Panc1 (cell line): Measurements from ENCODE around the gene PIGU.

Experiments
- CTCF ChIP-seq: fragments of 450-650 bp; IDR thresholded peaks from 2 replicates; pipeline ENCODE4 v1.5.1; 2017; ENCODE audit warnings: mild to moderate bottlenecking
- POLR2AphosphoS5 ChIP-seq: IDR thresholded peaks from 2 replicates; pipeline ENCODE4 v1.6.1; 2012; ENCODE audit warnings: mild to moderate bottlenecking, low read depth, low read length, moderate library complexity

DNA sequence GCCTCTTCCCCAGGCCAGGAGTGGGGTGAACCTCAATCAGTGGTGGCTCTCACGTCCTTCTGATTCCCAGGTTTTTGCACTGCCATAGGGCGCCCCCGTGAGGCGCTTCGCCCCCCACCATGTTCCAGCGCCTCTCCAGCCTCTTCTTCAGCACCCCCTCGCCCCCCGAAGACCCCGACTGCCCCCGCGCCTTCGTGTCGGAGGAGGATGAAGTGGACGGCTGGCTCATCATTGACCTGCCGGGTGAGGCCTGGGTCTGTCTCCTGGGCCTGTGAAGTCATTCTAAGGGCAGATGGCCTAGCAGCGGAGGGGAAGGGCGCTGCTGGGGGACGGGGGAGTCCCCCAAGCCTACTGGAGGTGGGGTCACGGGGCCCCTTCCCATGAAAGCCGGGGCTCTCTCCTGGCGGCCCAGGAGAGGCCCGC, 31.7 kb upstream of the PIGU start:
- TF ChIP-seq CTCF (peak; percentile 90), POLR2AphosphoS5 (no peak)
